BE2C (cell line): ENCODE data around the gene SUPT3H.

Experiments used
- DNase-seq: peaks from one replicate; pipeline ENCODE4 v3.0.0-alpha.2; 2020
- H3K27me3 ChIP-seq: fragments of 250-450 bp; sonication (Bioruptor Pico); 2 replicates; pipeline ENCODE4 v1.5.1; 2020; ENCODE audit warnings: mild to moderate bottlenecking
- H3K36me3 ChIP-seq: fragments of 250-450 bp; sonication (Bioruptor Pico); 2 replicates; pipeline ENCODE4 v1.5.1; 2020; ENCODE audit warnings: mild to moderate bottlenecking
- H3K4me1 ChIP-seq: fragments of 250-450 bp; sonication (Bioruptor Pico); 2 replicates; pipeline ENCODE4 v1.5.1; 2020
- H3K4me3 ChIP-seq: 2 replicates; pipeline ENCODE4 v1.5.1; 2011; ENCODE audit warnings: low read depth, low read length
- H3K9me3 ChIP-seq: fragments of 250-450 bp; sonication (Bioruptor Pico); 2 replicates; pipeline ENCODE4 v1.5.1; 2020
- TF ChIP-seq, protein P1 (sequence below): IDR thresholded peaks from 2 replicates; pipeline ENCODE4 v1.5.1; 2012; ENCODE audit warnings: mild to moderate bottlenecking, low read depth, low read length

The SUPT3H gene

DNA sequence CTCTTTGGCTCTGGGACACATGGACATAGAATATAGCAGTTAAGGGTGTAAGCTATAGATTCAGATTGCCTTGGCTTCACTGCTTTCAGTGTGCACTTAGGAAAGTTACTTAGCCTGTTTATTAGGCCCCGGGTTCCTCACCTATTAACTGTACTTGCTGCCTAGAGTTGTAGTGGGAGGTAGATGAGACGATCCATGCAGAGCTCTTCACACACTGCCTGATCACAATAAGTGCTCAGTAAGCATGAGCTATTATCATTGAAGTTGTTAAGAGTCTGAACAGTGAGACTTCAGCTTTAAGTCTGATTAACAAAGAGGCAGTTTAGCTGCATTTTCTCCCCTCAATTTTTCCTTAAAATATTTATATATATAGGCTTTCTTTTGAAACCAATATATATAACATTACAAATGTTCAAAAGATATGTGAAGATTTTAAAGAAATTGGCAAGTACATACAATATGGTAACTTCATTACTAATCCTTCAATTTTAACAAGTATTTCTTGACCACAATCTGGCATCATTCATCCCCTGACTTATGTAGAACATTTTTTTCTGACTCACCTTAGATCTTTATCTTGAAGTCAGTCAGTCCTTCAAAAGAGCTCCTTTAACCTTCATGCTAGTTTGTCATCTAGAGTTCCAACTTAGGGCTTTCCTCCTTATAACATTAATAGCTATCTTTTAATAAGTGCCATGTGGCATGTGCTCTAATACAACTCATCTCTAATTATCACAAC is 20.5 kb upstream of the SUPT3H start:
- Histone ChIP-seq H3K4me1 (peaks cover 8% of the 10 kb centered on the region), H3K9me3 (no peaks in the 10 kb centered on the region), H3K27me3 (peaks cover 13% of the 10 kb centered on the region), H3K36me3 (no peaks in the 10 kb centered on the region), H3K4me3 (no peak overlapping the region)
- DNase-seq: no peak
- TF ChIP-seq, protein P1, sequence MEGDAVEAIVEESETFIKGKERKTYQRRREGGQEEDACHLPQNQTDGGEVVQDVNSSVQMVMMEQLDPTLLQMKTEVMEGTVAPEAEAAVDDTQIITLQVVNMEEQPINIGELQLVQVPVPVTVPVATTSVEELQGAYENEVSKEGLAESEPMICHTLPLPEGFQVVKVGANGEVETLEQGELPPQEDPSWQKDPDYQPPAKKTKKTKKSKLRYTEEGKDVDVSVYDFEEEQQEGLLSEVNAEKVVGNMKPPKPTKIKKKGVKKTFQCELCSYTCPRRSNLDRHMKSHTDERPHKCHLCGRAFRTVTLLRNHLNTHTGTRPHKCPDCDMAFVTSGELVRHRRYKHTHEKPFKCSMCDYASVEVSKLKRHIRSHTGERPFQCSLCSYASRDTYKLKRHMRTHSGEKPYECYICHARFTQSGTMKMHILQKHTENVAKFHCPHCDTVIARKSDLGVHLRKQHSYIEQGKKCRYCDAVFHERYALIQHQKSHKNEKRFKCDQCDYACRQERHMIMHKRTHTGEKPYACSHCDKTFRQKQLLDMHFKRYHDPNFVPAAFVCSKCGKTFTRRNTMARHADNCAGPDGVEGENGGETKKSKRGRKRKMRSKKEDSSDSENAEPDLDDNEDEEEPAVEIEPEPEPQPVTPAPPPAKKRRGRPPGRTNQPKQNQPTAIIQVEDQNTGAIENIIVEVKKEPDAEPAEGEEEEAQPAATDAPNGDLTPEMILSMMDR: no peak

DNA sequence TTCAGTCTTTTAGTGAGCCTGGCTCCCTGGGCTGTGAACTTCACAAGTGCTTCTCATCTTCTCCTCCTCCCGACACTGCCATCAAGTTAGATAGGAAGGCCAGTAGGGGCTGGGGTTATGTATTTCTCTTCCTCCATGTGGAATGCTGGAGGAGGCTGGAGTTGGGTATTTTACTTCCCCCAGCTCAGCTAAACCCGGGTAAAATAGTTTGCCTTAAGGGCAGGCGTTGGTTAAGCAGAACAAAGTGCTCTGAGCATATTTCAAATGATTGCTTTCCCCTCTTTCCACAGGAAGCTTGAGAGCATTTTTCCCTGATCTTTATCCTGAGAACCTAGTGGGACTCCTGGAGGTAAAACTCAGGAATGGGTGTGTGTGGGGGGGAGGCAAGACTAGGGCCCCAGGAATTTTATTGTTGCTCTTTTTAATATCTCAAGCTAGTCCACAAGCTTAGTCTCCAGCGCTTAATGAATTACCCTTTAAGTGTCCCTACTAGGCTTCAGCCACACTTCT is 16.9 kb upstream of the SUPT3H start:
- no peak for DNase-seq
- TF ChIP-seq, protein P1: no peak
- Histone ChIP-seq H3K36me3 (no peaks in the 10 kb centered on the region), H3K9me3 (no peaks in the 10 kb centered on the region), H3K4me1 (no peaks in the 10 kb centered on the region), H3K27me3 (peaks cover 9% of the 10 kb centered on the region), H3K4me3 (no peak overlapping the region)

DNA sequence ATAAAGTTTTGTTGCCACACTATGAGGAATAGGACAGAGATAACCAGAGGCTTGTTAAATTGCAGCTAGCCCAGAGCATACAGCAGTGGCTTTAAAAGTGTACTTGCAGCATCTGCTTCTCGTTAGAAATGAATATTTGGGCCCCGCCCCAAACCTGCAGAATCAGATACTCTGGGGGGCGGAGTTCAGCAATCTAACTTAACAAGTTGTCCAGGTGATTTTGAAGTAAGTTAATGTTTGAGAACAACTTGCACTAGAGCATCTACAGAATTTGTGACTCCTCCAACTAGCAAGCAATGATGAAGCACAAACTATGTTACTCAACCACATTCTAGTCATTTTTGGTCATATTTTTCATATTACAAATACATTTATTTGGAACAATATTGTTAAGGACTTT is 10.6 kb upstream of the SUPT3H start:
- H3K36me3 ChIP-seq: no peaks in the 10 kb centered on the region
- no peak overlapping the region for H3K4me3 ChIP-seq
- H3K4me1 ChIP-seq: no peaks in the 10 kb centered on the region
- TF ChIP-seq, protein P1: no peak
- peaks cover 21% of the 10 kb centered on the region for H3K27me3 ChIP-seq
- no peak for DNase-seq
- H3K9me3 ChIP-seq: no peaks in the 10 kb centered on the region

DNA sequence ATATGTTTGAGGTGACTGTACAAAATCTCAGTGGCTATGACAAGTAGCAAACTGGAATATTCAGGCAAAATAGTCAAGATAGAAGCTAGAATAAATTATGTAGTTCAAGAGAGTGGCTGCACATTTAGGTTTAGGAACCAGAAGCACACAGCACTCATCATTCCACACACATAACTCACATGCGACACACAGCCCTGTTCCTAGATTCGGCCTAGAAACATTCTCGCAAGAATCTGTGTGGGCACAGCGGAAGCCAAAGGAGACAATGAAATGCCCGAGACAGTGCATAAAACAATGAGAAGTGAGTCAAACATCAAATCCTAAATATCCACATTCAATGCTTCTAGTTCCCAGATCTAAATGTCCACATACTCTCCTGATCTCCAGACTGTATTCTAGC is 9.5 kb upstream of the SUPT3H start:
- Histone ChIP-seq H3K4me3 (no peak overlapping the region), H3K9me3 (no peaks in the 10 kb centered on the region), H3K36me3 (no peaks in the 10 kb centered on the region), H3K27me3 (peaks cover 21% of the 10 kb centered on the region), H3K4me1 (no peaks in the 10 kb centered on the region)
- DNase-seq: no peak
- TF ChIP-seq, protein P1: no peak

DNA sequence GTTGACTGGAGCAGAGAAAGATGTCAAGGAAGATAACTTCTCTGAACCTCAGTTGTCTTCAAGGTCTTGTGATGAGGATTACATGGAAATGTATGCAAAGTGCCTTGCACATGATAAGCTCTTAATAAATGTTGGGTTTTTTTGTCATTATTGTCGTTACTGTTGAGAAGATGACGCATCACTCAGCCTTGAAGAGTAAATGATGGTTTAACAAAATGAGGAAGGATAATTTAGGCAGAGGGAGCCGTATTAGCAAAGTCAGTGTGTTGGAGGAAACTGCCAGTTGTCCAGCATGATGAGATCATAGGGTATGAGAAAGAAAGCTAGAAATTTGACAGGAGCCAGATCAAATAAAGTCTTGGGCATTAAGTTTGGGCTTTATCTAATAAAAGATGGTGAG is 8.8 kb upstream of the SUPT3H start:
- Histone ChIP-seq H3K27me3 (peaks cover 21% of the 10 kb centered on the region), H3K9me3 (no peaks in the 10 kb centered on the region), H3K36me3 (no peaks in the 10 kb centered on the region), H3K4me1 (no peaks in the 10 kb centered on the region), H3K4me3 (no peak overlapping the region)
- TF ChIP-seq, protein P1: no peak
- no peak for DNase-seq

DNA sequence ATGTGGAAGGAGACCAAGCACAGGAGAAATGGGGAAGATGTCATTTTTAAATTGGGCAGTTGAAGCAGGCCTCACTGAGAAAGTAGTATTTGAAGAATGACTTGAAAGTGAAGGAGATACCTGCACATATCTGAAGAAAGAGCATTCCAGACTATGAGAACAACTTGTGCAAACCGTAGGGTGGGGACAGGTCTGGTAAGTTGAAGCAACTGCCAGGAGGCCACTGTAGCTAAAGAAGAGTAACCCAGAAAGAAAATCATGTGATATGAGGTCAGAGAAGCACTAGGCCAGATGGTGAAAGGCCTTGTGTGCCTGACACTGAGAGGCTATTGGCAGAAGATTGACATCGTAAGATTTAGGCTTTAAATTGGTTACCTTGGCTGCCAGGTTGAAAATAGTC is 4.7 kb upstream of the SUPT3H start:
- Histone ChIP-seq H3K36me3 (no peaks in the 10 kb centered on the region), H3K27me3 (peaks cover 7% of the 10 kb centered on the region; the same call in 1 of the 2 replicates), H3K9me3 (no peaks in the 10 kb centered on the region), H3K4me3 (no peak overlapping the region), H3K4me1 (no peaks in the 10 kb centered on the region)
- DNase-seq: no peak
- TF ChIP-seq, protein P1: no peak
